ENCODE results near the gene GRIFIN. TPM values are rescaled to one million over a fixed set of nuclear protein-coding genes. Genes with fewer than 3 reads are reported as not detected.

The GRIFIN gene
- total and polyA plus RNA-seq, 9 of the 15 experiments (the other 6 are each of a cell fraction or from before 2014, with no cell fraction given), result not detected

DNA sequence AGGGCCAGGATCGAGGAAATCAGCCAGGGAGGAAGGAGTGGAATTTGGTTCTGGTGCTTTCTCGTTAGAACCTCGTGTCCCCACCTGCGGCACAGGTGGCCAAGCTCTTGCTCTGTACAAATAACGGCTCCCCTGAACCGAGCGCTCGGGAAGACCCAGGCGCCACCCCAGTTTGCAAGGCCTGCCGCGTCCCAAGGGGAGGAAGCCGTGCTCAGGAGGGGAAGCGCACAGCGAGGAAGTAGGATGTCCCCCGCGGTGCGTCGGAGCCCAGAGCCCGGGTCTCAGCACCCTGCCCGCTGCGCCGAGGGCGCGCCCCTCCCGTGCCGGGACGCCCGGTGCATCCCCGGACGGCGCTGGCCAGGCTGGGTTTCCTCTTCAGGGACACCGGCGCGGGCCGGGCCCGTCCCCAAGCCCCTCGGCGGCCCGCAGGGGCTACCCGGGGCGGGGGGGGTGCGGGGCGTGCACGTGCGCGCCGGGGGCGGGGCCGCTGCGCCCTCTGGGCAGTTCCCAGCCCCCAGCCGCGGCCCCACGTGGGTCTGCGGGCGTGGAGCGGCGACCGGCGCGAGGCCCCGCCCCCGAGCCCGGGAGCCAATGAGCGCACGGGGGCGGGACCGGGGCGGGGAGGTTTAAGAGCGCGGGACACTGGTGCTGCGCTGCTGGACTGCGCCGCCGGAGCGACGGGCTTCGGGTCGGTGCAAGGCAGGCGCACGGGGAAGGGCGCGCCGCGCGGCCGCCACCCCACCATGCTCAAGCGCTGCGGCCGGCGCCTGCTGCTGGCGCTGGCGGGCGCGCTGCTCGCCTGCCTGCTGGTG lies 43.1 kb upstream of the GRIFIN start, which contains the start of gene LFNG (continued):
- no peak for TF ChIP-seq FOXJ3 (CRISPR knock-in tag; IDR thresholded peaks at IDR 0.05)
- TF ChIP-seq, protein P1, sequence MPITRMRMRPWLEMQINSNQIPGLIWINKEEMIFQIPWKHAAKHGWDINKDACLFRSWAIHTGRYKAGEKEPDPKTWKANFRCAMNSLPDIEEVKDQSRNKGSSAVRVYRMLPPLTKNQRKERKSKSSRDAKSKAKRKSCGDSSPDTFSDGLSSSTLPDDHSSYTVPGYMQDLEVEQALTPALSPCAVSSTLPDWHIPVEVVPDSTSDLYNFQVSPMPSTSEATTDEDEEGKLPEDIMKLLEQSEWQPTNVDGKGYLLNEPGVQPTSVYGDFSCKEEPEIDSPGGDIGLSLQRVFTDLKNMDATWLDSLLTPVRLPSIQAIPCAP (CRISPR knock-in tag; IDR thresholded peaks at IDR 0.05; ENCODE audit: borderline replicate concordance), result no peak
- no peak for TF ChIP-seq ZNF384 (IDR thresholded peaks at IDR 0.05; ENCODE audit: low read depth, low read length)
- TF ChIP-seq KLF6 (CRISPR knock-in tag; IDR thresholded peaks at IDR 0.05; ENCODE audit: borderline replicate concordance), result no peak
- TF ChIP-seq HLTF (IDR thresholded peaks at IDR 0.05), result no peak
- no peak for TF ChIP-seq DIDO1 (tag; IDR thresholded peaks at IDR 0.05; ENCODE audit: low read depth)
- TF ChIP-seq TRIM28 (IDR thresholded peaks at IDR 0.05), result no peak
- no peak for TF ChIP-seq GABPA (tag; conservative IDR thresholded peaks at IDR 0.05; ENCODE audit: low read depth)
- TF ChIP-seq ZFP36 (IDR thresholded peaks at IDR 0.05; ENCODE audit: low read depth, low read length, partially characterized antibody), result no peak
- peak; percentile 90 to 97 for TF ChIP-seq E2F6 (IDR thresholded peaks at IDR 0.05; ENCODE audit: borderline replicate concordance in 1 of 2, extremely low read depth in 1 of 2, insufficient read depth in 1 of 2, insufficient read length in 1 of 2, low read depth in 1 of 2, low read length in 1 of 2, poor library complexity in 1 of 2, severe bottlenecking in 1 of 2)
- peak; percentile 54; the same call in 1 of the 2 replicates for TF ChIP-seq ZBTB7A (IDR thresholded peaks at IDR 0.05; ENCODE audit: borderline replicate concordance, control insufficient read depth, low read depth, low read length)
- no peak for TF ChIP-seq PRPF4 (IDR thresholded peaks at IDR 0.05; ENCODE audit: insufficient read depth, low read depth, low read length, poor library complexity, severe bottlenecking)
- no peak for TF ChIP-seq ZNF766 (CRISPR knock-in tag; conservative IDR thresholded peaks at IDR 0.05)
- TF ChIP-seq ZBTB12 (CRISPR knock-in tag; IDR thresholded peaks at IDR 0.05), result no peak
- no peak for TF ChIP-seq POLR2AphosphoS2 (IDR thresholded peaks at IDR 0.05; ENCODE audit: low read length)
- no peak for TF ChIP-seq SREBF1 (IDR thresholded peaks at IDR 0.05; ENCODE audit: borderline replicate concordance, low read depth, low read length)
- no peak for TF ChIP-seq SAP30 (IDR thresholded peaks at IDR 0.05; ENCODE audit: borderline replicate concordance, insufficient read depth, low read depth, low read length, poor library complexity, severe bottlenecking)
- TF ChIP-seq HDAC3 (IDR thresholded peaks at IDR 0.05; ENCODE audit: borderline replicate concordance, partially characterized antibody), result no peak
- TF ChIP-seq, protein P2, sequence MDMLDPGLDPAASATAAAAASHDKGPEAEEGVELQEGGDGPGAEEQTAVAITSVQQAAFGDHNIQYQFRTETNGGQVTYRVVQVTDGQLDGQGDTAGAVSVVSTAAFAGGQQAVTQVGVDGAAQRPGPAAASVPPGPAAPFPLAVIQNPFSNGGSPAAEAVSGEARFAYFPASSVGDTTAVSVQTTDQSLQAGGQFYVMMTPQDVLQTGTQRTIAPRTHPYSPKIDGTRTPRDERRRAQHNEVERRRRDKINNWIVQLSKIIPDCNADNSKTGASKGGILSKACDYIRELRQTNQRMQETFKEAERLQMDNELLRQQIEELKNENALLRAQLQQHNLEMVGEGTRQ (CRISPR knock-in tag; IDR thresholded peaks at IDR 0.05), result peak; percentile 53; the same call in 1 of the 2 replicates
- TF ChIP-seq TARDBP (IDR thresholded peaks at IDR 0.05), result no peak
- no peak for TF ChIP-seq MAFF (IDR thresholded peaks at IDR 0.05; ENCODE audit: low read length)
- no peak for TF ChIP-seq CBX3 (IDR thresholded peaks at IDR 0.05; ENCODE audit: borderline replicate concordance in 1 of 2, low read length in 2 of 2)
- no peak for TF ChIP-seq POLR2AphosphoS5 (IDR thresholded peaks at IDR 0.05; ENCODE audit: control insufficient read depth, insufficient read depth, low read depth, low read length)
- no peak for TF ChIP-seq HDAC6 (IDR thresholded peaks at IDR 0.05; ENCODE audit: low read depth, low read length)
